Activated gamma-delta T cell treated with Interleukin-2 at 50 U/mL for 16 hours (primary cell): ENCODE data around the gene SHE.
"Not testable (repeated sequence)": the region's sequence is repeated elsewhere in the genome, so short reads cannot be mapped to it uniquely, and the experiment has no call there.

Experiments
- DNase-seq: peaks from one replicate; pipeline ENCODE4 v3.0.0-alpha.2; 2020

Gene SHE

GRCh38 chr1:154502066-154502743 lies at the start of gene SHE, which contains the start of gene TDRD10:
Gene SHE (minus strand): TSS chr1:154502412. CDS start chr1:154502026, 386 bp downstream.
Gene TDRD10 (plus strand): TSS chr1:154502219. CDS start chr1:154506904, 4,685 bp downstream.
- peak; percentile 6 for DNase-seq

DNA sequence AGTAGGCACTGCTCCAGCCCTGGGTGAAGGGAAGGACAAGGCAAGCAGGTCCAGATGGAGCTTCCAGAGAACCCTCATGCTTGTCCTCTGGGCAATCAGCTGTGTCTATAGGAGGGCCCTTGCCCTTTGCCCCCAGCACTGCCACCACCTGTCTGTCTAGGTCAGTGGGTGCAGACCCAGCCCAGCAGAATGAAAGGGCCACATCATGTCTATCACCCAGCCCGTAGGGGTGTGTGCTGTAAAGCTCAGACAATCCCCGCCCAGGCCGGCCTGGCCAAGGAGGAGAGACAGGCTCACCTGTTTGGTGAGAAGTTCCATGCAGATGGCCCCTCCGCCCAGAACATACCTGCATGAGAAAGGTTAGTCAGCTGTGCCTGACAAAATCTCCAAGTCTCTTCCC lies 49.3 kb upstream of the SHE start:
- DNase-seq = no peak

DNA sequence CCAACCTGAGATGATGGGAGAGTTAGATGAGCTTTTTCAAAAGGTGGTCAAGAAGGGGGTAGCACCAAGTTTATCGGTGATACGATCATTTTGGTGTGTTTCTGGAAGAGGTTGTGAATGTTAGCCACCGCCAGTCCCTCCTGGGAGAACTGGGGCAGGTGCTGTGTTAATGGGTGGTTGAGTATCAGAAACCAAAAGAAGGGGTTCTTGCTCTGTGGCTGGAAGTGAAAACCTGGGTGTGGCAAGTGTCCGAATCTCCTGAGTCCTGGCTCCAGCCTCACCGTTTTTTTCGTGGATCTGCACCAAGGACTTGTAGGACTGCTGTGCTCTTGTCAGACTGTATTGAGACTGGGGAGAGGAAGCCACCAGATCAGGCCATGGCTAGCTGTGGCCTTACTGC lies 48.4 kb upstream of the SHE start:
- no peak for DNase-seq

DNA sequence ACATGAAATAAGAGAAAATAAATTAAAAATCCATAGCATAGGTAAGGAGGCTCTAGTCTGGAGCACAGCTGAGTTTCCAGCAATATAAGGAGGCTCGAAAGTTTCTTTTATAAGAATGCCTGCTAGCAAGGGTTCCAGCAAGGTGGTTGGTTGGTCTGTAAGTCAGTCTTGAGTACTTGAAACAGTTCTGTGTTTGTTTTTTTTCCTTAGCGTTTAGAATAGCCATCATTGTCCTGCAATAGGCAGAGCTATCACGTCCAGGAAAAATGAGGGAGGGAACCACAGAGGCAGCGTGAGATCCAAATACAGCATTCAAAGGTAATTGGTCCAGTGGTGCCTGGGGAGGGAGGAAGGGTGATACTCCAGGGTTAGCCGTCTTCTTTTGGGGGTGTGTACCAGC lies 47.9 kb upstream of the SHE start:
- no peak for DNase-seq

DNA sequence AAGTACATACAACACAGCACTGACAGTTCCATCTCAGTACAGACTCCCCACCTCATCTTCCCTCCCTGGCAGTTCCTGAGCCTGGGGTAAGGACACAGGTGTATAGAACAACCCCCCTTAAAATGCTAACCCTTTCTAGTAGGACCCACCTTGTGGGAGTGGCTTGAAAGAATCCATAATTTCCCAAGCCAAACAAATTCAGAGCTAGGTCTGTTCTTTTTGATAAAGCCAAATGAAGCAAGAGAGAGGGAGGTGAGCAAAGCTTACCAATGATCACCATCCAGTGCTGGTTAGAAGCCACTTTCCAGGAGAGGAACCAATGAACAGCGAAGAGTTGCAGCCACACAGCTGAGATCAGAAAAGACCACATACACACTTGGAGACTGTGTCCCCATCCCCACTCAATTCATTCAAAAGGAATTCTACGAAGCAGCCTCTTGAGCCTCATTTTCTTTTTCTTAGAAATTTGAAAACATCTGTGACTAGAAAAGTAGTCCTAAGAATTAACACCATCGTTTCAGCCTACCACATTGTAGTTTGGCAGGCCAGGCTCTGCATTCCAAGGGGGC lies 47.1 kb upstream of the SHE start:
- no peak for DNase-seq

DNA sequence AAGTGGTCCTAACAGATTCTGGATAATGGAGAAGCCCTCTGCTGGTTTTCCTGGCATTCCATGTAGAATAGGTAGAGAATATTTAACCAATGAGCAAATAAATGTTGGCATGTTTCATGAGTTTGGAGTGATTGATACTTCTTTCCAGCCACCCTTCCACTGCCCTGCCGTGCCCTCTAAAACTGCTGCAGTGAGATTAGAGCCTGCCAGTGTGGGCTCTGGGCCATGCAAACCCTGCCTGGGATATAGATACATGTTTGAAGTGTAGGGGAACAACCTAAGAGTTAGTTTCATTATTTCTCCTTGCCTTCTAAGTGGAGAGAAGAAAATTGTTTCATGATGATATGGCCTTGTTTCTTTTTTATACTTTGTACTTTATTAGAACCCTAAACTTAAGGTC lies 45.8 kb upstream of the SHE start:
- DNase-seq = no peak

GRCh38 chr1:154547105-154547732 lies 45.0 kb upstream of the SHE start:
- no peak for DNase-seq

DNA sequence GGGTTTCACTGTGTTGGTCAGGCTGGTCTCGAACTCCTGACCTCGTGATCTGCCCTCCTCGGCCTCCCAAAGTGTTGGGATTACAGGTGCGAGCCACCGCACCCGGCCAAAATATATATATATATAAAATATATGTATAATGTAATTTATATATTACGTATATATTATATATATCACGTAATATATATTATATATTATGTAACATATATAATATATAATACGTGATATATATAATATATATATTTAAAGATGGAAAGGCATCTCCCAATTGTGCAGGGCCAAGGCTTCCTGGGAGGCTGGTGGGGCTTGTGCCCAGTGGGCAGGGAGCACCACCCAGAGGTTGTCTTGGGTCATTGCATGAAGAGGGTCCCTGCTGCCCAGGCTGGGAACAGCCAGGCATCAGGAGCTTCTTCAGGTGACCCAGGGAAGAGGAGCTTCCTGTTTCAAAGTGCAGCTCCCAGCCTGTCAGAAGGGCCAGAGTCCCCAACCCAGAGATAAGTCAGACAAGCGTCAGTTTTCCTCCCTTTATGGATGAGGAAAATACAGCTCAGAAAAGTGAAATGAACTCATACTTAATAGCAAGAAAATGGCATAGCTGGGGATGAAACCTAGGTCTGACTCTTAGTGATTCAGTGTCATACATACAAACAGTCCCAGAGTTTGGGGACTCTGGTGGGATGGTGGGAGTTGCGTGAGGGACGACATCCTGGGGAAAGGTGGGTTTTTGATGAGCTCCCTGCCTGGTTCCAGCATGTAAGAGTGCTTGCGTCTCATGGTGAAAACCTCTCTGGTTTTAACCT lies 44.3 kb upstream of the SHE start:
- peak; percentile 46 for DNase-seq

DNA sequence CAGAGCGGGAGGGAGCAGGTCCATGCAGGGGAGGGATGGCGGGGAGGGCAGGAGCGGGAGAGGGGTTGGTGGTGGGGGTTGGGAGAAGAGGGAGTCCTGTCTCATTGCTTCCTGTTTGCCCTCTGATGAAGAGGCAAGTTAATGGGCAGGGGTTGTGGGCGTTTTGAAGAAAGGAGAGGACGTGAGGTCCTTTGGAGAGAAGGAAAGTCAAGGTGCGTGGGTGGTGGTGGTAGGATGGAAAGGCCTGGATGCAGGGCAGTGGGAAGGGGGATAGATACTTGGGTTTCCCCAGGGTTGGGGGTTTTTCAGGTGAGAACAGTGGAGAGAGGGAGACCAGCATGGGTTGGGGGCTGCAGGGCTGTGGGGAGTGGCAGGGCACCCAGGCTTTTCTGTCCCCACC lies 39.0 kb upstream of the SHE start:
- no peak for DNase-seq

GRCh38 chr1:154539486-154540483 lies 37.6 kb upstream of the SHE start:
- DNase-seq = no peak

- DNase-seq = no peak
These were observed 34.4 kb upstream of the SHE start for GRCh38 chr1:154536570-154536969.

- DNase-seq = no peak
These were observed 32.0 kb upstream of the SHE start for GRCh38 chr1:154533952-154534844.

DNA sequence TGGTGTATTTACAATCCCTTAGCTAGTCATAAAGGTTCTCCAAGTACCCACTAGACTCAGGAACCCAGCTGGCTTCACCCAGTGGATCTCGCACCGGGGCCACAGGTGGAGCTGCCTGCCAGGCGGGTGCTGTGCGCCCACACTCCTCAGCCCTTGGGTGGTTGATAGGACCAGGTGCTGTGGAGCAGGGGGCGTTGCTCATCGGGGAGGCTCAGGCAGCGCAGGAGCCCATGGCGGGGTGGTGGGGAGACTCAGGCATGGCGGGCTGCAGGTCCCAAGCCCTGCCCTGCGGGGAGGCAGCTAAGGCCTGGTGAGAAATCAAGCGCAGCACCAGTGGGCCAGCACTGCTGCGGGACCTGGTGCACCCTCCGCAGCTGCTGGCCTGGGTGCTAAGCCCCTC lies 29.7 kb upstream of the SHE start:
- DNase-seq = not testable (repeated sequence)

DNA sequence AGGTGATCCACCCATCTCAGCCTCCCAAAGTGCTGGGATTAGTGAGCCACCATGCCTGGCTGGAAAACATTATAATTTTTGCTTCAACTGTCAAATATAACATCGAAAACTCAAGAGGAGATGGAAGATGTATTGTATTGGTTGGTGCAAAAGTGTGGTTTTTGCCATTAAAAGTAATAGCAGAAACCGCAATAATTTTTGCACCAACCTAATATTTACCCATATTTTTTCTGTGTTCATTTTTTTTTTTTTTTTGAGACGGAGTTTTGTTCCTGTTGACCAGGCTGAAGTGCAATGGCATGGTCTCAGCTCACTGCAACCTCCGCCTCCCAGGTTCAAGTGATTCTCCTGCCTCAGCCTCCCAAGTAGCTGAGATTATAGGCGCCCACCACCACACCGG lies 27.1 kb upstream of the SHE start:
- no peak for DNase-seq

GRCh38 chr1:154527192-154527591 lies 25.0 kb upstream of the SHE start:
- DNase-seq = no peak

- no peak for DNase-seq
These were observed 22.7 kb upstream of the SHE start for GRCh38 chr1:154524881-154525280.

- no peak for DNase-seq
These were observed 19.5 kb upstream of the SHE start for GRCh38 chr1:154521695-154522094.

DNA sequence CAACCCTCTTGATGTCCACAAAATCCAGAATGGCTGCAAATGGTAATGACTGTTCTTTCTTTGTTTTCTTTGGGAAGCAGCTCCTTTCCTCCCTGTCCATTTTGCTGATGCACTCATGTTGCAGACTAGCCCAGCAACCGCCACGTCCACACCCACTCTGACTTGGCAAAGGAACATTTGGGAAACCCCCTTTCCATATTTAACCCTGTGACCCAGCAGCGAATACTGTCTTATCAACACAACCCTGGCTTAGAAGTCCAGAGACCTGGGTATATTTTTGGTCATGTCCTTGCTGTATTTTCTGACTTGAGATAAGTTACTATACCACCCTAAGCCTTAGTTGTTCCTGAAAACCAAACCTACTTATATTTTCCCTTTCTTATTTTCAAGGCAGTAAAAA lies 18.1 kb upstream of the SHE start:
- DNase-seq = no peak

GRCh38 chr1:154519591-154519991 lies 17.4 kb upstream of the SHE start:
- no peak for DNase-seq

DNA sequence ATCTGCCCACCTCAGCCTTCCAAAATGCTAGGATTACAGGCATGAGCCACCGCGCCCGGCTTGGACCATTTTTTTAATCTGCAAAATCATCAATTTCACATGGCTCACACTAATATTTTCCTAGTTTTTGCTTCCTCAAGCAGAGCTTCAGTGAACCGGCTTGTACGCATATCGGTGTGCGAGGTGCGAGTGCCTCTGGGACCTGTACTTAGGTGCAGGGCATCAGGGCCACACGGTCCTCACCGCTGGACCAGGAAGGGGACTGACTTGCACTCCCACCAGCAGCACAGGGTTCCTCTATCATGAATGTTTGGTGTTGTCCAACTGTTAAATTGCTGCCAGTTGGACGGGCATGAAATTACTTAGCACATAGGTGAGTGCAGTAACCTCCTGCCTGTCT lies 15.4 kb upstream of the SHE start:
- DNase-seq = no peak

- no peak for DNase-seq
These were observed 11.9 kb upstream of the SHE start for GRCh38 chr1:154514066-154514553.
